GM18861 (cell line): ENCODE data around the gene BCL6B.

Source experiments
- ATAC-seq: cut with Tn5 transposase; IDR thresholded peaks from one replicate; pipeline ENCODE4 v1.9.1; 2021; ENCODE audit not compliant: unreplicated experiment

BCL6B gene

GRCh38 chr17:7058831-7059447, 36.1 kb downstream of the BCL6B start:
- no peak for ATAC-seq

DNA sequence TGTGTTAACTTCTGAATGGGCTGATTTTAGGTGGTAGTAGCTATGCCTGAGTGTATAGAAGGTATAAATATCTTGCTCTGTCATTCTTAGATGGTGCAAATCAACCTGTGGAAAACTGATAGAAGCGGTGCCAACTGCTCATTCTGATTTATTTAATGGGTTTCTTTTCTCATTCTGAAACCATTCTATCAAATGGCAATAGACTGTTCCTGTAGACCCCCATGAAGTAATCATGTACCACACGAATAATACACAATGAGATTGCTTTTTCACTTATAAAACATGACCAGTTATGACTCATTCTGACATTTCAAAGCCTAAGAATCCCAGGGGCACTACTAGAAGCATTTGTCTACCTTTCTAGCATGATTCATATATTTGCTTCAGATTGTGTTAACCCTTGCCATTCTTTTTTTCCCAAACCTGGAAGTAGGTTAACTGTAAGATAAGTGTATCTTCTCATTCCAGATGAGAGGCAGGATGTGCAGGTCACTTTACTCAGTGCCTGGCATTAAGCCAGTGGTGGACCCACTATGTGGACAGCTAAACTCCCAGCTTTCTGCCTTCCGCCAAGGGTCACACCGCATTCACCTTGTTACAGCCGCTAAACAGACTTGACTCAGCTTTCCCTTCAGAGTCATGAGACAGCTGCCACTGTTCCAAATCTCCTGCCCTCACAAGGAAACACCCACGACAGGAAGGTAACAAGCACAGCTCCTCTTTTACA, 37.5 kb downstream of the BCL6B start:
- no peak for ATAC-seq

DNA sequence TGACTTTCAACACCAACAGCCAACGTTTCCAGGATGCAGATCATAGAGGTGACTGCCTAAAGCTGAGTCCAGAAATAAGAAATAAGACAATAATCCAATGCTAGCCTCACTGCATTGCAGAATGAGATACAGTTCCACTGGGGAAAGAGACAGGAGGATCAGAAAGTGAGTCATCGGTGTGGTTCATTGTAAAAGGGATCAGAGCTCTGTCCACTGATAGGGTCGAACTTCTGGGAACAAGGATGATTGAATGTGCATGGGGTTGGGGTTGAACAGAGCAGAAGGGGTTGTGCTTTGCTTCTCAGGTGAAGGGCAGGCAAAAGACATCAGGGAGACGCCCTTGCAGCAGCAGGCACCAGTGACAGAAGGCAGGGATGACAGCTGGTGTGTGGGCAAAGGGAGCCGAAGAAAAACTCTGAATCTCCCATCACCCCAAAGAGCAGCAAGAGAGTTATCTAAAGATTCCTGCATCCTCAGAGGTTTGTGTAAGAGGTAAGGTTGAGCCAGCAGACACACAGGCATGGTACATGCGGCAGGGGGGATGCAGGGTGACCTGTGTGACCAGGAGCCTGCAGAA, 40.8 kb downstream of the BCL6B start:
- ATAC-seq: no peak

DNA sequence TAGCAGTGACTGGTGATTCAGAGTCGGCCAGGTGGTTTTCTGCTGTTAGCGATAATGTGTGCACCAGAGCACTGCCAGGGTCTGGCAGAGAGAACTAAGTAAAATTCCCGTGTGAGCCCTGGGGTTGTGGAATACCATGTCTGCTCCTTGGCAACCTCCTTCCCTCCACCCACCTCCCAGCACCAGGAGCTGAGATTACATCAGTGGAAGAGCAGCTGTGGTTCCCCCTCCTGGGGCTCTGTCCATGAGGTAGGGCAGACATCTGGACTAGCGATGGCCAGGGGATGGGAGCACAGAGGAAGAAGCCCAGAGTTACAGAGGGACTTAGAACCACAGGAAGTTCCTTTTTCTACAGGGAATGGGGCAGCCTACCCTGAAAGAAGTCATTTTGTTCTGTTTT, 41.4 kb downstream of the BCL6B start:
- ATAC-seq: no peak

GRCh38 chr17:7067198-7067597, 44.3 kb downstream of the BCL6B start:
- no peak for ATAC-seq

DNA sequence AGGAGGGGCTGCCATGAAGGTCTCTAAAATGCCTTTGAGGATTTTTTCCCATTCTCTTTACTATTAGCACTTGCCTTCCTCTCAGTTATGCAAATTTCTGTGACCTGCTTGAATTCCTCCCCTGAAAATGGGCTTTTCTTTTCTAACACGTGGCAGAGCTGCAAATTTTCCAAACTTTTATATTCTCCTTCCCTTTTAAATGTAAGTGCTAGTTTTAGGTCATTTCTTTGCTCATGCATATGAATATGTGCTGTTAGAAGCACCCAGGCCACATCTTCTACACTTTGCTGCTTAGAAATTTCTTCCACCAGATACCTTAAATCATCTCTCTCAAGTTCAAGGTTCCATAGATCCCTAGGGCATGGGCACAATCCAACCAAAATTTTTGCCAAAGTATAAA, 45.4 kb downstream of the BCL6B start:
- no peak for ATAC-seq

DNA sequence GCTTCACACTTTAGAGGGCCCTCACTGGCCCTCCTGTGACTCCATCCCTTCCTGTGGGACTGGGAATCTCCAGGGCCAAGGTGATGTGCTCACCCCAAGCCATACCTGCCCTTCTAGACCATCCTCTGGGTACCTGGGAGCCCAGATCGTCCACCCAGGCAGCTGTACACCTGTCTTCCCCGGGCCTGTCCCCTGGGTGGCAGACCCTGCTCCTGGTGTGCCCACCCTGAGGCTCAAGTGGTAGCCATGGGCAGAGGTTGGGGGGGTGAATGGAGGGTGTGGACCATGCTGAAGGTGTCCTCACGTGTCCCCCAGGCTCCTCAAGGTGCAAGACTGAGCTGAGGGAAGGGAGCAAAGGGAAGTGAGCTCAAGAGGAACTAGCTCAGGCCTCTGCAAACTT, 47.9 kb downstream of the BCL6B start:
- ATAC-seq: no peak

GRCh38 chr17:7072406-7072805, 49.6 kb downstream of the BCL6B start:
- ATAC-seq: no peak

- no peak for ATAC-seq
These were observed 52.1 kb downstream of the BCL6B start for GRCh38 chr17:7074931-7075330.

DNA sequence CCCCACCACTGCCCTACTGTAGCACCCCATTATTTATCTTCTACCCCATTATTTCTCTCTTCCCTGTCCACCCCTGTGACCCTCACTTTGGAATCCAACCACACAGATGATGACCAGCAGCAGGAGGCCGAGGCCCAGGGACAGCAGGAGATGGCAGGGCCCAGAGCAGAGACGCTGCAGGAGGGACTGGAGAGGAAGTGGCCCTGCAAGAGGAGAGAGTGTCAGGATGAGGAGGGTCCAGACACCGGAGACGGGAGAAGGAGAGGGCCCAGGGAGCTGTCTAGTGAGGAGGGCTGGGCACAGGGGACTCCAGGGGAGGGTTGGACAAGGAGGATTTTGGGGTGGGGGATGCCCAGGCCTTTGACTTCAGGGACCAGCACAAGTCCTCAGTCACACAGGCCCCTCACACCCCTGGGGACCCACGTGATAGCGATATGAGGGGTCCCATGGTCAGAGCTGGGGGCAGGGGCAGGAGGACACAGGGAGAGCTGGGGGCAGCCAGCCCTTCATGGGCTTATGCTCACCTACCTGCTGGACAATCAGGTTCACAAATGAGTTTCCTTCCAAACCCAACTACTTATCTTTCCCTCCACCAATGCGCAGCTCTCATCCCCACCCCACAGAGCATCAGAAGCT, 55.2 kb downstream of the BCL6B start:
- ATAC-seq: no peak

DNA sequence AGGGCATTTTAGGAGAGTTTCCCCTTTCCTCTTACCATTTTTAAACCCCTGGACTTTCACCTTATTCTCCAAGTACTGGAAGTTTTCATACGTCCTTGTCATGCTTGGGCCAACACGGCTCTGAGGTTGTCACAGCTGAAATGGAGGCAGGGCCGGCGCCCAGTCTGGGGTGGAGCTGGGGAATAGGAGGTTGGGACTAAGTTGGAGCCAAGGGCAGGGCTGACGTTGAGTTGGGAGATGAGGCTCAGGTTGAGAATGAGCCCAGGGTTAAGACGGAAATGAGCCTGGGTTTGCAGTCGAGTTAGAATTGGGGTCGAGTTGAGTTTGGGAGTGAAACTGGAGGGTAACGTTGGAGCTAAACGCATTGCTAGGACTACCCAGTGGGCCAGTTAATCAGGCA, 55.9 kb downstream of the BCL6B start:
- ATAC-seq: no peak
